H54 (cell line): ENCODE data around the gene PROX2.

Experiments used
- DNase-seq: peaks from one replicate; pipeline ENCODE4 v3.0.0; 2011; ENCODE audit warnings: low spot score, mixed read lengths; ENCODE audit not compliant: insufficient read length
- FAIRE-seq: peaks from 3 replicates; lab custom pipeline; 2011; peaks lifted over from hg19 to GRCh38; lab: Jason Lieb, UNC
- POLR2A ChIP-seq: IDR thresholded peaks from 2 replicates; pipeline ENCODE4 v1.6.1; 2011; ENCODE audit warnings: low read depth, mild to moderate bottlenecking, low read length

Gene PROX2

GRCh38 chr14:74875941-74876913 lies at the start of gene PROX2:
Gene PROX2 (minus strand): TSS chr14:74876145. CDS start chr14:74863834, 12,311 bp downstream.
- TF ChIP-seq POLR2A = no peak
- DNase-seq = no peak
- FAIRE-seq = no peak

- TF ChIP-seq POLR2A = no peak
- FAIRE-seq (no peak), DNase-seq (no peak)
Observed at GRCh38 chr14:74924061-74924460, 48.1 kb upstream of the PROX2 start.

- TF ChIP-seq POLR2A = no peak
- FAIRE-seq (no peak), DNase-seq (no peak)
Observed at GRCh38 chr14:74922752-74923401, 46.9 kb upstream of the PROX2 start, which contains the start of gene RPS6KL1. Gene RPS6KL1 (minus strand): TSS chr14:74923260. CDS start chr14:74921541, 1,719 bp downstream.

- no peak for TF ChIP-seq POLR2A
- no peak for DNase-seq
- FAIRE-seq = no peak
Observed at GRCh38 chr14:74921987-74922751, 46.2 kb upstream of the PROX2 start.

GRCh38 chr14:74921053-74921620 lies 45.2 kb upstream of the PROX2 start:
- TF ChIP-seq POLR2A = no peak
- FAIRE-seq (no peak), DNase-seq (no peak)

GRCh38 chr14:74920281-74920680 lies 44.3 kb upstream of the PROX2 start:
- DNase-seq (no peak), FAIRE-seq (no peak)
- TF ChIP-seq POLR2A = no peak

- DNase-seq (no peak), FAIRE-seq (no peak)
- TF ChIP-seq POLR2A = no peak
Observed at GRCh38 chr14:74919421-74920165, 43.6 kb upstream of the PROX2 start.

- FAIRE-seq = no peak
- TF ChIP-seq POLR2A = no peak
- no peak for DNase-seq
Observed at GRCh38 chr14:74918380-74918779, 42.4 kb upstream of the PROX2 start.

- FAIRE-seq (no peak), DNase-seq (no peak)
- no peak for TF ChIP-seq POLR2A
Observed at GRCh38 chr14:74917646-74918081, 41.7 kb upstream of the PROX2 start.

GRCh38 chr14:74917178-74917543 lies 41.2 kb upstream of the PROX2 start:
- DNase-seq = no peak
- no peak for FAIRE-seq
- TF ChIP-seq POLR2A = no peak

- DNase-seq (no peak), FAIRE-seq (no peak)
- no peak for TF ChIP-seq POLR2A
Observed at GRCh38 chr14:74915826-74916225, 39.9 kb upstream of the PROX2 start.

- DNase-seq (no peak), FAIRE-seq (no peak)
- no peak for TF ChIP-seq POLR2A
Observed at GRCh38 chr14:74915426-74915825, 39.5 kb upstream of the PROX2 start.
